GM12878 (cell line): ENCODE measurements around the gene RBPJ. TPM values are rescaled to one million over a fixed set of nuclear protein-coding genes. Genes with fewer than 3 reads are reported as not detected.
A peak's percentile ranks its signal among the peaks of the same experiment; 100 is the strongest.

Source experiments
- ATAC-seq: fragments of 200-7000 bp; cut with Tn5 transposase; 3 replicates; pipeline ENCODE4 v1.9.1; 2020; ENCODE audit warnings: mild to moderate bottlenecking, moderate library complexity
- BruUV-seq: library from RNA; stranded (reverse); fragments of 400-500 nt; replicated peaks from 2 replicates; lab custom pipeline; 2021; lab: Mats Ljungman, UMichigan
- CTCF ChIA-PET: fragments of 300-600 bp; sonication (Branson Sonifier 250); formaldehyde crosslinking; extraction: SDS; loops from one replicate; lab custom pipeline; 2021; ENCODE audit warnings: inconsistent platforms; lab: Yijun Ruan, JAX
- POLR2A ChIA-PET: fragments of 350-600 bp; formaldehyde crosslinking; extraction: SDS; loops from one replicate; lab custom pipeline; 2021; ENCODE audit warnings: inconsistent platforms; lab: Charles Lee
- RAD21 ChIA-PET: fragments of 300-600 bp; sonication (Branson Sonifier 250); formaldehyde crosslinking; loops from one replicate; lab custom pipeline; 2023; ENCODE audit warnings: antibody characterized with exemption; ENCODE audit not compliant: unreplicated experiment; lab: Charles Lee
- SMC1A ChIA-PET: fragments of 300-600 bp; sonication (Branson Sonifier 250); formaldehyde crosslinking; loops from one replicate; lab custom pipeline; 2023; ENCODE audit not compliant: unreplicated experiment, uncharacterized antibody; lab: Charles Lee
- DNase-seq: peaks from one replicate; pipeline ENCODE4 v3.0.0-alpha.2; 2011; ENCODE audit warnings: low read depth, low spot score
- FAIRE-seq: peaks from 3 replicates; lab custom pipeline; 2011; peaks lifted over from hg19 to GRCh38; lab: Jason Lieb, UNC
- H2AFZ ChIP-seq: 2 replicates; pipeline ENCODE4 v1.6.0; 2011; ENCODE audit warnings: low read depth, low read length, control low read depth; ENCODE audit not compliant: control insufficient read depth
- H3K27ac ChIP-seq: 2 replicates; pipeline ENCODE4 v1.5.1; 2011; ENCODE audit warnings: control low read depth; ENCODE audit not compliant: control insufficient read depth, insufficient read depth
- H3K27me3 ChIP-seq, 2 experiments: replicated peaks in 1 of 2; 2 replicates each; pipeline versions ENCODE4 v1.6.0 to v1.6.1; 2011; ENCODE audit warnings: low read length in 1 of 2; ENCODE audit not compliant: control insufficient read depth in 2 of 2, insufficient read depth in 2 of 2
- H3K36me3 ChIP-seq, 2 experiments: 2 replicates each; pipeline ENCODE4 v1.5.1; 2011; ENCODE audit warnings: low read length in 1 of 2; ENCODE audit not compliant: control insufficient read depth in 2 of 2, insufficient read depth in 2 of 2
- H3K4me1 ChIP-seq: 2 replicates; pipeline ENCODE4 v1.6.1; 2011; ENCODE audit warnings: mild to moderate bottlenecking, low read length, moderate library complexity, mixed read lengths; ENCODE audit not compliant: control insufficient read depth, insufficient read depth
- H3K4me2 ChIP-seq: 2 replicates; pipeline ENCODE4 v1.6.0; 2011; ENCODE audit warnings: control low read depth; ENCODE audit not compliant: control insufficient read depth, insufficient read depth
- H3K4me3 ChIP-seq: fragments of 200-600 bp; sonication (generic); 2 replicates; pipeline ENCODE4 v1.5.1; 2016
- H3K79me2 ChIP-seq: 2 replicates; pipeline ENCODE4 v1.6.0; 2011; ENCODE audit warnings: low read length; ENCODE audit not compliant: control insufficient read depth, insufficient read depth
- H3K9ac ChIP-seq: 2 replicates; pipeline ENCODE4 v1.8.0; 2011; ENCODE audit warnings: low read length, control low read depth, mixed read lengths; ENCODE audit not compliant: control insufficient read depth, insufficient read depth
- H3K9me3 ChIP-seq: replicated peaks from 3 replicates; pipeline ENCODE4 v1.5.1; 2011; ENCODE audit warnings: mild to moderate bottlenecking, low read length; ENCODE audit not compliant: control insufficient read depth, insufficient read depth
- H4K20me1 ChIP-seq: 2 replicates; pipeline ENCODE4 v1.6.0; 2011; ENCODE audit not compliant: control insufficient read depth, insufficient read depth
- CHD4 ChIP-seq: fragments of 200-600 bp; sonication (generic); IDR thresholded peaks from 2 replicates; pipeline ENCODE4 v1.6.1; 2016; ENCODE audit warnings: mild to moderate bottlenecking
- HCFC1 ChIP-seq: fragments of 150-350 bp; IDR thresholded peaks from 2 replicates; pipeline ENCODE4 v1.6.1; 2014; ENCODE audit warnings: low read length
- IKZF2 ChIP-seq, 2 experiments: fragments of 450-650 bp; IDR thresholded peaks; 2 replicates each; pipeline ENCODE4 v1.6.1; 2017; ENCODE audit warnings: mild to moderate bottlenecking in 2 of 2, moderate library complexity in 2 of 2
- LARP7 ChIP-seq: fragments of 450-650 bp; IDR thresholded peaks from 2 replicates; pipeline ENCODE4 v1.6.1; 2017; ENCODE audit warnings: mild to moderate bottlenecking
- SMARCA5 ChIP-seq: fragments of 450-650 bp; IDR thresholded peaks from 2 replicates; pipeline ENCODE4 v1.6.1; 2017; ENCODE audit warnings: mild to moderate bottlenecking
- SMC3 ChIP-seq: IDR thresholded peaks from 2 replicates; pipeline ENCODE4 v1.6.1; 2011; ENCODE audit warnings: low read length, improper control_type of control experiment, borderline replicate concordance
- WGBS: methylation state at CpG from one replicate; pipeline ENCODE4 v1.1.6; 2016; ENCODE audit warnings: low lambda C conversion rate; ENCODE audit not compliant: insufficient replicate concordance, insufficient coverage; ENCODE audit errors: missing lambda C conversion rate; 5-methylcytosine and 5-hydroxymethylcytosine counted together
- in situ Hi-C: fragments of 300-500 bp; cut with MboI; formaldehyde crosslinking; loops from 9 replicates; pipeline ENCODE4 v1.14.3; 2018; ENCODE audit warnings: mixed read lengths
- intact Hi-C: fragments of 100-400 bp; cut with micrococcal nuclease; formaldehyde crosslinking; loops from one replicate; pipeline ENCODE4 v1.14.2; 2022; ENCODE audit not compliant: unreplicated experiment
- polyA plus RNA-seq, 11 experiments: library from polyadenylated mRNA; depleted of rRNA in 4 of 11; unstranded in 6 of 11; stranded (reverse) in 5 of 11; fragments of >200 nt; fragmentation: Nextera tagmentation in 4 of 11; fragmentation: Illumina TruSeq in 1 of 11; extraction: Ambion mirVana in 4 of 11; extraction: Trizol in 1 of 11; gene quantifications; 1 replicate in 1 of 11; 2 replicates in 10 of 11; pipeline versions ENCODE4 v1.2.1 to v1.2.3, GENCODE V29; 2011 to 2016; ENCODE audit warnings: inconsistent platforms in 2 of 11, missing spikeins in 2 of 11, low read depth in 1 of 11
- total RNA-seq, 4 experiments: library from RNA; depleted of rRNA in 3 of 4; stranded (reverse); fragments of >200 nt in 3 of 4; fragmentation: Illumina TruSeq in 1 of 4; extraction: Trizol in 1 of 4; gene quantifications; 2 replicates each; pipeline versions ENCODE4 v1.2.1 to v1.2.3, GENCODE V29; 2013 to 2021
- TF ChIP-seq, protein P1 (sequence below): fragments of 450-650 bp; conservative IDR thresholded peaks from 2 replicates; pipeline ENCODE4 v1.6.1; 2017; ENCODE audit warnings: mild to moderate bottlenecking, moderate library complexity

Gene RBPJ
- total and polyA plus RNA-seq, 10 of the 15 experiments (the other 5 are each of a cell fraction or from before 2014, with no cell fraction given), result 24.5 to 87.6 (median 41.6) TPM

GRCh38 chr4:26321373-26322221 is 783 bp downstream of the RBPJ start:
- 1% methylated on average over 44 of the region's 52 CpGs for WGBS
- H3K9me3 ChIP-seq, result peaks cover 9% of the 10 kb centered on the region
- intact Hi-C loops, result no loop called here
- peak overlapping the region; percentile 3 for H2AFZ ChIP-seq
- in situ Hi-C loops, result loop anchor here (5.0 kb wide), 2 partner anchors 189 to 249 kb away; no protein-coding TSS in a partner anchor
- BruUV-seq, result no TSS peak
- H3K9ac ChIP-seq, result peak overlapping the region; percentile 94
- 0 out of 2 replicates have a peak, but pooled peaks cover 3% of the 10 kb centered on the region for H4K20me1 ChIP-seq
- peaks cover 63% of the 10 kb centered on the region for H3K79me2 ChIP-seq
- CTCF ChIA-PET, result interaction anchor here (0.7 to 15.1 kb wide), 4 partner anchors 9 to 238 kb away, joined by 4 to 474 read pairs (median 67); no protein-coding TSS in a partner anchor
- peak overlapping the region; percentile 41 for H3K27ac ChIP-seq
- no peak for FAIRE-seq
- RAD21 ChIA-PET, result interaction anchor here (0.7 kb wide), 1 partner anchor 334 kb away, joined by 5 read pairs; no protein-coding TSS in a partner anchor
- H3K4me1 ChIP-seq, result no peaks in the 10 kb centered on the region
- SMC1A ChIA-PET, result interaction anchor here (1.0 to 10.0 kb wide), 3 partner anchors 9 to 261 kb away, joined by 4 to 97 read pairs (median 6); no protein-coding TSS in a partner anchor
- POLR2A ChIA-PET, result no interaction called here
- no peak for ATAC-seq
- TF ChIP-seq SMARCA5 (0 out of 2 replicates have a peak, but pooled peaks have one; percentile 12), SMC3 (peak; percentile 10; the same call in 1 of the 2 replicates), CHD4 (no peak), HCFC1 (no peak), LARP7 (peak; percentile 51; the same call in 1 of the 2 replicates), IKZF2 (IDR thresholded peaks at IDR 0.05) (peak in 1 of 2 experiments; percentile 28; a peak in 1 of 4 replicates)
- TF ChIP-seq, protein P1, sequence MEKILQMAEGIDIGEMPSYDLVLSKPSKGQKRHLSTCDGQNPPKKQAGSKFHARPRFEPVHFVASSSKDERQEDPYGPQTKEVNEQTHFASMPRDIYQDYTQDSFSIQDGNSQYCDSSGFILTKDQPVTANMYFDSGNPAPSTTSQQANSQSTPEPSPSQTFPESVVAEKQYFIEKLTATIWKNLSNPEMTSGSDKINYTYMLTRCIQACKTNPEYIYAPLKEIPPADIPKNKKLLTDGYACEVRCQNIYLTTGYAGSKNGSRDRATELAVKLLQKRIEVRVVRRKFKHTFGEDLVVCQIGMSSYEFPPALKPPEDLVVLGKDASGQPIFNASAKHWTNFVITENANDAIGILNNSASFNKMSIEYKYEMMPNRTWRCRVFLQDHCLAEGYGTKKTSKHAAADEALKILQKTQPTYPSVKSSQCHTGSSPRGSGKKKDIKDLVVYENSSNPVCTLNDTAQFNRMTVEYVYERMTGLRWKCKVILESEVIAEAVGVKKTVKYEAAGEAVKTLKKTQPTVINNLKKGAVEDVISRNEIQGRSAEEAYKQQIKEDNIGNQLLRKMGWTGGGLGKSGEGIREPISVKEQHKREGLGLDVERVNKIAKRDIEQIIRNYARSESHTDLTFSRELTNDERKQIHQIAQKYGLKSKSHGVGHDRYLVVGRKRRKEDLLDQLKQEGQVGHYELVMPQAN, result 0 out of 2 replicates have a peak, but pooled peaks have one; percentile 21
- H3K36me3 ChIP-seq, result no peaks in the 10 kb centered on the region
- no peaks in the 10 kb centered on the region for H3K27me3 ChIP-seq
- peak overlapping the region; percentile 95 for H3K4me2 ChIP-seq
- no peak for DNase-seq
- H3K4me3 ChIP-seq, result peak overlapping the region; percentile 98
